Ectodermal cell (in vitro differentiated cells): ENCODE measurements around the gene C21orf58.

ENCODE experiments used
- H3K27ac ChIP-seq: 2 replicates; pipeline ENCODE4 v1.7.0; 2013; ENCODE audit warnings: mild to moderate bottlenecking, low read depth, low read length; ENCODE audit not compliant: insufficient read depth, poor library complexity, severe bottlenecking
- H3K27me3 ChIP-seq: 2 replicates; pipeline ENCODE4 v1.7.0; 2013; ENCODE audit warnings: mild to moderate bottlenecking, low read length; ENCODE audit not compliant: insufficient read depth, control insufficient read depth, poor library complexity, severe bottlenecking
- H3K36me3 ChIP-seq: one replicate; pipeline ENCODE4 v1.7.0; 2013; ENCODE audit warnings: low read length; ENCODE audit not compliant: control insufficient read depth, insufficient read depth
- H3K4me1 ChIP-seq: one replicate; pipeline ENCODE4 v1.7.0; 2013; ENCODE audit warnings: low read length; ENCODE audit not compliant: control insufficient read depth, insufficient read depth
- H3K4me3 ChIP-seq: 2 replicates; pipeline ENCODE4 v1.7.0; 2013; ENCODE audit warnings: low read depth, low read length, control low read depth; ENCODE audit not compliant: insufficient read depth
- H3K9me3 ChIP-seq: 2 replicates; pipeline ENCODE4 v1.7.0; 2013; ENCODE audit warnings: mild to moderate bottlenecking, low read length, moderate library complexity; ENCODE audit not compliant: control insufficient read depth
- WGBS, 2 experiments: methylation state at CpG; one replicate each; pipeline ENCODE4 v1.1.7; 2013; ENCODE audit warnings: missing lambda C conversion rate in 2 of 2; 5-methylcytosine and 5-hydroxymethylcytosine counted together

Gene C21orf58

GRCh38 chr21:46297338-46298271 is 26.1 kb downstream of the C21orf58 start:
- Histone ChIP-seq H3K4me1 (peaks cover 13% of the 10 kb centered on the region), H3K27ac (no peak overlapping the region), H3K27me3 (no peaks in the 10 kb centered on the region), H3K9me3 (no peaks in the 10 kb centered on the region), H3K36me3 (peaks cover 21% of the 10 kb centered on the region), H3K4me3 (no peak overlapping the region)
- WGBS, 2 experiments: 86 to 89% methylated on average over 84 of the region's 84 CpGs

DNA sequence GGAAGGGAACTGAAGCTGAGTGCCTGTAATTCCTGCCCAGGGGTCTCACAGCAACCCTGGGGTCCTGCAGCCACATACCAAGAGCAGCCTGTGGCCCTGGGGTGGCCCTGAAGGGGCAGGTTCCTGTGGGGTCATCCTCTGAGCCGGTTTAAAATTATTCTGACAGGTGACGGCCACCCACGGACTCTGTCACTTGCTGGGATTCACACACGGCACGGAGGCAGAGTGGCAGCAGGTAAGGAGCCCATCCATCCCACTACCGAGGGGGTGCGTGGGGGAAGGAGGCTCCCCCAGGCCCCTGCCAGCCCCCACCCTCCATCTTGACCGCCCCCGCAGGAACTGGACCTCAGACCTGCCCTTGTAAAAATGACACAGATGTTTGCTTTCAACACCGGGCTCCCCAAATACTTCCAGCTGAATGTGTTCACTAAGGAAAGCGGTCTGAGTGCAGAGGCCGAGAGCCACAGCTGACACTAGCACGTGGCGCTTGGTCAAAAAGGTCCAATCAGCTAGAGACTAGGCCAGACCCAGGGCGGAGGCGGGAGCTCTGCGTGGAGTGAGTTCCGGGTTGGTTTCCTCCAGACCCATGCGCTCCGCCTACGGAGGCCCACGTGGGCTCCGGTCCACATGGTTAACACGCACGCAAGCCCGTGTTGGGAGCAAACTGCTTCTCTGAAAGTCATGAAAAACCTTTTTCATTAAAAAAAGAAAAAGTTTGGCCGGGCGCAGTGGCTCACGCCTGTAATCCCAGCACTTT is 27.5 kb downstream of the C21orf58 start:
- Histone ChIP-seq H3K4me1 (peaks cover 13% of the 10 kb centered on the region), H3K27me3 (no peaks in the 10 kb centered on the region), H3K9me3 (no peaks in the 10 kb centered on the region), H3K36me3 (peaks cover 26% of the 10 kb centered on the region), H3K4me3 (no peak overlapping the region), H3K27ac (no peak overlapping the region)
- 83 to 86% methylated on average over 29 of the region's 29 CpGs for WGBS, 2 experiments

DNA sequence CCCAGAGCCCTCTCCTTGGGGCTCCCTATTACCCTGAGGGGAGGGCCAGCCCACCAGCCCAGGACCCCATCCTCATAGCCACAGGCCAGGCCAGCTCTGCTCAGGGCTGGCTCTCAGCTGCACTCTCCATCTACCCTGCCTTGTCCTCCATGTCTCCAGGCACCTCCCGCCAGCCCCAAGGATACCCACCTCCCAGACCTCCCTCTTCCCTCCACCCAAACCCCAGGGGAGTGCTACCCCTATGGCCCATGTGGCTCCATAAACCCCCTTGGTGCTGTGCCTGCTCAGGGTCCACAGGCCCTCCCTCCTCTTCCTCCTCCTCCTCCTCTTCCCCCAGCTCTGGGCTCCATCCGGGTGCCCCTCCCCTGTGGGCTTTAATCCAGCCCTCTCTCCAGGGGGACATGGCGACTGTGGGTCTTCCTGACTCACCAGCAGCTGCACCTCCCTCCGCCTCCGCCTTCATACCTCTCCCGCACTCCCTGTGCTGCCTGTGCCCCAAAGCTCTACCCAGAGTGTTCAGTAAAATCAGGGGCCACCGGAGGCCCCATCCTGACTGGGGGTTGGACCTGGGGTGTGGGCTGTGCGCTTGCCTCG is 28.4 kb downstream of the C21orf58 start:
- WGBS, 2 experiments: 55 to 56% methylated on average over 8 of the region's 9 CpGs
- Histone ChIP-seq H3K9me3 (no peaks in the 10 kb centered on the region), H3K27ac (peak overlapping the region; percentile 26), H3K4me1 (peaks cover 13% of the 10 kb centered on the region), H3K27me3 (no peaks in the 10 kb centered on the region), H3K36me3 (peaks cover 21% of the 10 kb centered on the region), H3K4me3 (no peak overlapping the region)

DNA sequence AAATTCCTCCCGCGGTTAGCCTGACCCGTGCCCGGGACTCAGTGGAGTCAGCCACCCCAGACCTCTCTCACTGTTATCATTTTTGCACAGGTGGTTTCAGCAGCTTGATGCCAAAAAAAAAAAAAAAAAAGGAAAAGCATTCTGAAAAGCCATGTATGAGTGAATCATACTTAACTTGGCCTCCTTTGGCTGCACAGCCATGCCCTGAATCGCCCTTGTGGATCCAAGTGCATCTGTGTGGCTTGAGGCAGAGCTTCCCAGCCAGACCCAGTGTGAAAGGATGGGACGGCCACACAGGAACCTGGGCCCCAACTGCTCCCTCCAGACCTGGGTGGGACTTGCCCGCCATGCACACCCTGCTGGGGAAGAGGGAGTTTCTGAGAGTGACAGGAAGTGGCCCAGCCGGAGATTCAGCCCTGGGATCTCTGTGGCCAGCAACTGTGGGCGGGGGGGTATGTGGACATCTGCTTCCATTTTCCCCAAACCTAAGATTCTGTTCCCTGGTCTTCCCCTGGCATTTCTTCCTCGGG is 29.0 kb downstream of the C21orf58 start:
- no peaks in the 10 kb centered on the region for H3K27me3 ChIP-seq
- 83 to 85% methylated on average over 10 of the region's 10 CpGs for WGBS, 2 experiments
- peaks cover 15% of the 10 kb centered on the region for H3K36me3 ChIP-seq
- no peaks in the 10 kb centered on the region for H3K9me3 ChIP-seq
- H3K27ac ChIP-seq: no peak overlapping the region
- H3K4me1 ChIP-seq: peaks cover 13% of the 10 kb centered on the region
- H3K4me3 ChIP-seq: no peak overlapping the region

DNA sequence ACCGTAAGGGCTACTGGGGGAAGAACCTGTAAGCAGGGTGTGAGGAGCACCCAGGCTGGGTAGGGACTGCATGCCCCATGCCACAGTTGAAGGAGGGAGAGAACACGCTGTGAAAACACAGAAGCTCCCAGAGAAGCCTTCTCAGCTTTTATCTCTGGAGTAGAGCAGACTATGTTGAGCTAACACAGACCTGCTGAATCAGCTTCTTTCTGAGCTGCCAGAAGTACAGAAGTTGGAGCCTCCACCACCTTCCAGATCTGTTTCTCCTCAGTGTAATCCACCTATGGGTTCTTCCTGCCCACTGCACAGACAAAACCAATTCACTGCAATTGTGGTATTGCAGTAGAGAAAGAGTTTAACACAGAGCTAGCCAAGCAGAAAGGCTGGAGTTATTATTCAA is 32.1 kb downstream of the C21orf58 start:
- H3K27me3 ChIP-seq: no peaks in the 10 kb centered on the region
- WGBS, 2 experiments: 98 to 100% methylated on average over 2 of the region's 2 CpGs
- peaks cover 15% of the 10 kb centered on the region for H3K4me1 ChIP-seq
- H3K4me3 ChIP-seq: no peak overlapping the region
- H3K36me3 ChIP-seq: peaks cover 5% of the 10 kb centered on the region
- no peaks in the 10 kb centered on the region for H3K9me3 ChIP-seq
- H3K27ac ChIP-seq: no peak overlapping the region

DNA sequence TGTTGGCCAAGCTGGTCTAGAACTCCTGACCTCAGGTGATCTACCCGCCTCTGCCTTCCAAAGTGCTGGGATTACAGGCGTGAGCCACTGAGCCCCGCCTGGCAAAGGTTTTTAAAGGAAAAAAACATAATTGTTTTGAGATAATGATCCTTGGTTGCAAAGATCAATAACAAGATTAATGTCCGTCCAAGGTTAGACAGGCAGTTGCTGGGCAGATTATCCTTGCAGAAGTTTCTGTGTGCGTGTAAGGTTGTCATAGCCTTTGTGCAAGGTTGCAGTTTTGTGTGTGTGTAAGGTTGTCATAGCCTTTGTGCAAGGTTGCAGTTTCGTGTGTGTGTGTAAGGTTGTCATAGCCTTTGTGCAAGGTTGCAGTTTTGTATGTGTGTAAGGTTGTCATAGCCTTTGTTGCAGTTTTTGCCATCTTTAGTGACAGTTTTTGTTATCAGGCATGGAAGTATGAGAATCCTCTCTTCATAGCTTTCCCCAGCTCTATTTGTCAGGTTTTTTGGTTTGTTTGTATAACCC is 34.0 kb downstream of the C21orf58 start:
- Histone ChIP-seq H3K27ac (no peak overlapping the region), H3K36me3 (peaks cover 5% of the 10 kb centered on the region), H3K9me3 (no peaks in the 10 kb centered on the region), H3K27me3 (no peaks in the 10 kb centered on the region), H3K4me1 (peaks cover 3% of the 10 kb centered on the region), H3K4me3 (no peak overlapping the region)
- WGBS, 2 experiments: 82 to 84% methylated on average over 6 of the region's 6 CpGs

GRCh38 chr21:46287541-46287940 is 36.1 kb downstream of the C21orf58 start:
- no peak overlapping the region for H3K4me3 ChIP-seq
- peaks cover 12% of the 10 kb centered on the region for H3K36me3 ChIP-seq
- WGBS, 2 experiments: 94 to 95% methylated on average over 10 of the region's 10 CpGs
- H3K4me1 ChIP-seq: peaks cover 12% of the 10 kb centered on the region
- H3K27me3 ChIP-seq: no peaks in the 10 kb centered on the region
- no peaks in the 10 kb centered on the region for H3K9me3 ChIP-seq
- no peak overlapping the region for H3K27ac ChIP-seq

DNA sequence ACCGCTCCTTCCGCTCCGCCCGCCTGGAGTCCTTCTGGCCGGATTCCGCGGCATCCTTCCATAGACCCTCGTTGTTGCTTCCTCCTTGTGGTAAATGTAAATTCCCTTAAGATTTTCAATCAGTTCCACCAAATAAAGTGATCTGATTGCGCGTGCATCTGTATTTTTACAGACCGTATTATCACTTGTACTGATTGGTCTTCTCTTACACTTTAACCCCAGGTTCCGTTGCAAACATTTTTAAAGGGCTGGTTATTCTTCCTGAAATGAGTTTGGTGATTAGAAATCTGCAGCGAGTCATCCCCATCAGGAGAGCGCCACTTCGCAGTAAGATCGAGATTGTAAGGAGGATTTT is 37.0 kb downstream of the C21orf58 start:
- Histone ChIP-seq H3K27me3 (no peaks in the 10 kb centered on the region), H3K36me3 (peaks cover 12% of the 10 kb centered on the region), H3K27ac (peak overlapping the region; percentile 91), H3K9me3 (no peaks in the 10 kb centered on the region), H3K4me3 (peak overlapping the region; percentile 86), H3K4me1 (peaks cover 12% of the 10 kb centered on the region)
- 1% methylated on average over 16 of the region's 16 CpGs for WGBS, 2 experiments

GRCh38 chr21:46285761-46286647 is 37.7 kb downstream of the C21orf58 start, which contains the start of gene YBEY:
Gene YBEY (plus strand): TSS chr21:46286342. CDS start chr21:46286914, 572 bp downstream.
- WGBS, 2 experiments: 0% methylated on average over 105 of the region's 105 CpGs
- Histone ChIP-seq H3K4me1 (peaks cover 12% of the 10 kb centered on the region), H3K4me3 (peak within 1 kb of the TSS; percentile 86), H3K27me3 (no peaks in the 10 kb centered on the region), H3K9me3 (no peaks in the 10 kb centered on the region), H3K27ac (peak within 1 kb of the TSS; percentile 91), H3K36me3 (peaks cover 12% of the 10 kb centered on the region)
